Measurements from ENCODE around the gene GALM.
"Not testable (repeated sequence)": the region's sequence is repeated elsewhere in the genome, so short reads cannot be mapped to it uniquely, and the experiment has no call there.

GALM gene

GRCh38 chr2:38665854-38666555, at the start of gene GALM:
TSS of gene GALM (plus strand) at chr2:38666114. CDS start at chr2:38666162, 48 bp downstream.
- DNase-seq (ENCODE audit: low spot score), result peak; percentile 90

- no peak for DNase-seq (ENCODE audit: low spot score)
Observed at GRCh38 chr2:38617301-38617700, 48.6 kb upstream of the GALM start.

DNA sequence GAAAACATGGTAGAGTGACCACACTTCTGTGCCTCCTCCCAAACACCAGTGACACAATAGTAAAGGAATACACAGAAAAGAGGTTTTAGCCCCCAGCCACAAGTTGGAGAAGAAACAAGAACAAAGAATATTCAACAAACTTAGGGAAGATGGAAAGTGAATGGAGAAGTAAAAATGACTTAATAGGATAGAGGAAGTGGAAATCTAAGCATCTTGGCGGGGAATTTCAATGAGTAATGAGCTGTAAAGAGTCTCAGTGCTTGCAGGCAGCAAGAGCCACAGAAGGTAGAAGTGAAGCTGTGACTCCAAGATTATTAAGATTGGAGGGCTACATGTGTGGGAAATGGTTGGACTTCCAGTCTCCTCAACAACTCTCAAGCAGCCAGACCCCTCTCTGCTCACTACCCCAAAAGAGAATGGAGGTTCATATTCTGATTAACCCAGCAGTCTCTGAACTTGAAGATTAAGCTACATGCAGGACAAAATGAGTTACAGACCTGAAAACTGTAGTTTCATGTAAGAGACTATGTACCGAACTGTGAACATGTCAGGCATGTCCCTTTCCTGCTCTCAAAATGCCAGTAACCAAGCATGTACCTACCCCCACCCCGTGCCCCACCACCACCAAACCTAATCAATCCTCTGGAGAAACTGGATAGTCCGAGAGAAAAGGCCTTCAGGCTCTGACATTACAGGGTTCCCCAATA, 46.3 kb upstream of the GALM start:
- no peak for DNase-seq (ENCODE audit: low spot score)

DNA sequence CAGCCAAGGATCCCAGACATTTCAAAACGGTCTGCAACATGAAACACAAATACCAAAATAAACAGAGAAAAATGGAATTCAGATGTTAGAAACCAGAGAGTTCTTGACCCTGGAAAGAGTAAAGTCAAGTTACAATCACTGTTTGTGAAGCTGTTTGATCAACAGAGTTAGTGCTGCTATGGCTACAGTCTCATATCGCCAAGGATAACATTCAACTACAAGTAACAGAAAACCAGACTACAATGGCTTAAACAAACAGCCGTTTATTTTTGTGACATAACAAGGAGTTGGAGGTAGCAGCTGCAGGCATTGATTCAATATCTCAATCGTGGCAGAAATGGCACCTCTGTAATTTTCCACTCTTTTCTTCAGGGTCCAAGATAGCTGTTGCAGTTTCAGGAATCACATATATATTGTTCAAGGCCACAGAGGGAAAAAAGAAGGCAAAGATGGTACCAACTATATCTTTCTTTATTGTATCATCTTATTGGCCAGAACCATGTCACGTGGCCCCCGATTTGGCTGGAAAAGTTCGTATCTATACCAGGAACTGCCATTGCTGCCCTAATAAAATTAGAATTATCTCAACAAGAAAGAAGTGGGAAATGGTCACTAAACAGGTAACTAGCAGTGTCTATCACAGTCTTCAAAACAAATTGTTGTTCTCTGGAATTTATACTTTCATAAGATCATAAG, 45.5 kb upstream of the GALM start:
- DNase-seq (ENCODE audit: low spot score), result peak; percentile 67

DNA sequence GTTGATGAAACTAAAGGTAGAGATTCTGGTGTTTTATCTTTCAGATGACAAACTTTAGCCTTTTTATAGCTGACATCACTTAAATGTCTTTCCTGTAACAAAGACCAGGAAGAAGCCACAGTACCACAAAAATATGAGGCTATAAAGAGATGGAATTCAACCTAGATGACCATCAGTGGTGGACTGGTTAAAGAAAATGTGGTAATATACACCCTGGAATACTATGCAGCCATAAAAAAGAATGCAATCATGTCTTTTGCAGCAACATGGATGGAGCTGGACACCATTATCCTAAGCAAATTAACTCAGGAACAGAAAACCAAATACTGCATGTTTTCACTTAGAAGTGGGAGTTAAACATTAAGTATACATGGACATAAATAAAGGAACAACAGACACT, 44.9 kb upstream of the GALM start:
- DNase-seq (ENCODE audit: low spot score), result no peak

DNA sequence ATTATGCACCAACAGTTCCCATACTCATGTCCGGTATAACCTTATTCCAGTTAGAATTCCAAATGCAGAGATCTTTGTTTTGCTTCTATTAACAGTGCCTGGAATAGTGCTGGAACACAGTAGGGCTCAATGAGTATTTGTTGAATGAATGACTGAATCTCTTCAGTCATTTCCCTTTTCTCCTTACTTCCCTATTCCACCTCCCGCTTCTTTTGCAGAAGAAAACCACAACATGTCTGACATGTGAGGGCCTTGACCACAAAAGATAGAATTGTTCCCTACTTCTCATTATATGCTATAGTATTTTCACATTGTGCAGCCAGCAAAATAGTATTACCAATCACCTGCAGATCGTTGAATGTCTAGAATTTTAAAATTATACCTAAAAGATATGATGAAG, 43.7 kb upstream of the GALM start:
- DNase-seq (ENCODE audit: low spot score), result no peak

GRCh38 chr2:38626326-38627035, 39.4 kb upstream of the GALM start:
- no peak for DNase-seq (ENCODE audit: low spot score)

- no peak for DNase-seq (ENCODE audit: low spot score)
Observed at GRCh38 chr2:38627391-38627790, 38.5 kb upstream of the GALM start.

DNA sequence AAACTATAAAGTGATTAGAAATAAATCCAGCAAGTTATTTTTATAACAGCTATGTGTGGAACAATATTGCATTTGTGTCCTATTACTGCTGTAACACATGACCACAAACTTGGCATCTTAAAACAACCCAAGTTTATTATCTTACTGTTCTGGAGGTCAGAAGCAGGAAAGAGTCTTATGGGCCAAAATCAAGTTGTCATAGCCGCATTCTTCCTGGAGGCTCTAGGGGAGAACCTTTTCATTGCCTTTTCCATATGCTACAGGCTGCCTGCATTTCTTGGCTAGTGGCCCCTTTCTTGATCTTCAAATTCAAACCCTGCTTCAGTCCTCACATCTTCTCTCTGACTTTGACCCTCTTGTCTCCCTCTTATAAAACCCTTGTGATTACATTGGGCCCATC, 36.2 kb upstream of the GALM start:
- no peak for DNase-seq (ENCODE audit: low spot score)

- no peak for DNase-seq (ENCODE audit: low spot score)
Observed at GRCh38 chr2:38631976-38632375, 33.9 kb upstream of the GALM start.

- DNase-seq (ENCODE audit: low spot score), result no peak
Observed at GRCh38 chr2:38632980-38633379, 32.9 kb upstream of the GALM start.

DNA sequence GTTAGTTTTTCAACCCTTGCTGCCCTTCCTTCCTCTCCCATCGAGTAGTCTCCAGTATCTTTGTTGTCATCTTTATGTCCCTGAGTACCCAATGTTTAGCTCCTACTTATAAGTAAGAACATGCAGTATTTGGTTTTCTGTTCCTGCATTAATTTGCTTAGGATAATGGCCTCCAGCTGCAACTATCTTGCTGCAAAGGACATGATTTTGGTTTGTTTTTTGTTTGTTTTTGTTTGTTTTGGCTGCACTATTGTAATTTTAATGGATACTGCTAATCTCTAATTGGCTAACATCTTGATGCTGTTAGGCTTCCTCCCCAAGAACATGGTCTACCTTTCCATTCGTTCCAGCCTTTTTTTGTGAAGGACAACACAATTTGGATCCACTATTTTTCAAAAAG, 32.0 kb upstream of the GALM start:
- no peak for DNase-seq (ENCODE audit: low spot score)

DNA sequence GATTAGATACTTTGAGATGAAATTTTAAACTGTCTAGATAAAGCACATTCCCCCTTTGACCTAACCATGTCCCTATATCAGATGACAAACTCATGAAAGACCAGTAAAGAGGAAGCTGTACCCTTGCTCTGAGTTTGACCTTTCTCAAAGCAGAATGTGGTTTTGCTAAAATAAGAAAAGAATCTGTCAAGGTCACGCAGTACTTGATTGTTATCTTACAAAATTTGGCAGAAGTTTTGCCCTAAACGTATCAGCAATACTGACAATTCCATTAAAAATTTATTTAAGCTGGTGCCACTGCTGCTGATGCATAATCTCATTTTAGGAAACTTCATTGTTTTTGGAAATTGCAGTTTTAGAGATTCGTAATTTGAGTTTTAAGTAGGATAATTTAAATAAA, 31.2 kb upstream of the GALM start:
- no peak for DNase-seq (ENCODE audit: low spot score)

GRCh38 chr2:38635139-38635538, 30.8 kb upstream of the GALM start:
- DNase-seq (ENCODE audit: low spot score), result no peak

- no peak for DNase-seq (ENCODE audit: low spot score)
Observed at GRCh38 chr2:38636069-38636468, 29.8 kb upstream of the GALM start.

- not testable (repeated sequence) for DNase-seq (ENCODE audit: low spot score)
Observed at GRCh38 chr2:38642373-38643017, 23.4 kb upstream of the GALM start.

DNA sequence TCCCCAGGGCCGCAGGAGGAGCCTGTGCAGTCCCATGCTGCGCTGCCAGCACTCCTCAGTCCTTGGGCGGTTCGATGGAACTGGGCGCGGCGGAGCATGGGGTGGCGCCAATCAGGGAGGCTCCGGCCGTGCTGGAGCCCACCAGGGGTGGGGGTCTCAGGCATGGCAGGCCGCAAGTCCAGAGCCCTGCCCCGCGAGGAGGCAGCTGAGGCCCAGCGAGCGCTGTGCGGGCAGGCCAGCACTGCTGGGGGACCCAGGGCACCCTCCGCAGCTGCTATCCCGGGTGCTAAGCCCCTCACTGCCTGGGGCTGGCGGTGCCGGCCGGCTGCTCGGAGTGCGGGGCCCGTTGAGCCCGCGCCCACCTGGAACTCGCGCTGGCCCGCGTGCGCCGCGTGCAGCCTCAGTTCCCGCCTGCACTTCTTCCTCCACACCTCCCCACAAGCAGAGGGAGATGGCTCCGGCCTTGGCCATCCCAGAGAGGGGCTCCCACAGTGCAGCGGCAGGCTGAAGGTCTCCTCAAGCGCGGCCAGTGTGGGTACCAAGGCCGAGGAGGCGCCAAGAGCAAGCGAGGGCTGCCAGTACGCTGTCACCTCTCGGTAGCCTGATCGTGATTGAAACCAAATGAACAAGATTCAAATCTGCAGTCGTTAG, 22.8 kb upstream of the GALM start:
- no peak for DNase-seq (ENCODE audit: low spot score)

DNA sequence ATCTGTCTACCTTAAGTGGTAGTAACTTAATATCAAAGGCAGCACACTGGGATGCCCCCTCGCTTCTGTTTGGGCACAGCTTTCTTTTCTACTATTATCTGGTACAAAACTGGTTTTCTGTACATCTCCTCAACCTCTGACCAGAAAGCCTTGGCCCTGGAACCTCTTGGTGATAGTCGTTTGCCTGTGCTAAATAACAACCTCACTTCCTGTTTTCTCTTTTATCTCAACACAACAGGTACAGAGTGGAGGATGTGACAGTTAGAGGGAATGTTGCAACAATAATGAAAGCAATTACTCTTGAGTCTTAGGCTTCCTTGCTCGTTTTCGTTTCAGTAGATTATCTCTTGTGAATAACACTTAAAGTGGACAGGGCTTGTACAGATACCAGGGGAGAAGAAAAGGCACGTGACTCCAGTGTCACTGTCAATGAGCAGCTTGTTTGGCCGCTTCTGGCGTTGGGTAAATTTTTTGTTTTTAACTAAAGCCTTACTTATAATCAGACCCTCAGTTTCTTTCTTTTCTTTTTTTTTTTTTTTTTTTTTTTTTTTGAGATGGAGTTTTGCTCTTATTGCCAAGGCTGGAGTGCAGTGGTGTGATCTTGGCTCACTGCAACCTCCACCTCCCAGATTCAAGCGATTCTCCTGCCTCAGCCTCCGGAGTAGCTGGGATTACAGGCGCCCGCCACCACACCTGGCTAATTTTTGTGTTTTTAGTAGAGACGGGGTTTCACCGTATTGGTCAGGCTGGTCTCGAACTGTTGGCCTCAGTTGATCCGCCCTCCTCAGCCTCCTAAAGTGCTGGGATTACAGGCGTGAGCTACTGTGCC, 22.0 kb upstream of the GALM start:
- DNase-seq (ENCODE audit: low spot score), result not testable (repeated sequence)

DNA sequence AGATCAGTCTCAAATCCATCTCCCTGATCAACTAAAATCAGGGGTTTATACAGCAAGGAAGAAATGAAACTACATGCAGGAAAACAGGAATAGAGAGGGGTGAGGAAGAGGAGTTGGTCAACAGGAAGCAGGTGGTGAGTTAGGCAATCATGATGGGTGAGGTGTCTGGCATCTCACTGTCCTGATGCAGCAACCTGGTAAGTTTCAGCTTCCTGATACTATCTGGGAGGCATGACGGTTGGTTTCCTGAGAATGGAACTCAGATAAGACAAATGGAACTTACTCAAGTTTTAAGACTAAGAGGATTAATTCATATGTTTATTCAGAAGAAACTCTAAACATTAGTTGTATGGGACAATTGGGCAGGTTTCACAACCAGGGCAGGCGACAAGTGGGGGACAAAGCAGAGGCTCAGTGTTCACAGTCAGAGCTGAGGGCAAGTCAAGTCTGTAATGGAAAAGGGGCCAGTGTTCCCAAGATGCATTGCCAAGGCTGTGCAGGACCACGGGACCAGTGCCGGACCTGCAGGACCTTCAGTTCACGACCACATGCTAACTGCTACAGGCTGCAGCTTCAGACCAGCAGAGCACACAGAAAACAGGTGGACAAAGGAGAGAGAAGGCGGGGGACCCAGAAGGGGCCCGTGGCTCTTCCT, 17.7 kb upstream of the GALM start:
- no peak for DNase-seq (ENCODE audit: low spot score)

- DNase-seq (ENCODE audit: low spot score), result no peak
Observed at GRCh38 chr2:38649176-38649728, 16.7 kb upstream of the GALM start.
